Hematopoietic multipotent progenitor cell treated with erythropoietin and hydrocortisone succinate and interleukin-3 and kit ligand, for 4 days (in vitro differentiated cells): ENCODE data around the gene LNP1.
"Not testable (repeated sequence)": the region's sequence is repeated elsewhere in the genome, so short reads cannot be mapped to it uniquely, and the experiment has no call there.

Experiments used
- DNase-seq: peaks from one replicate; pipeline ENCODE4 v3.0.0-alpha.2; 2015

LNP1 gene, protein sequence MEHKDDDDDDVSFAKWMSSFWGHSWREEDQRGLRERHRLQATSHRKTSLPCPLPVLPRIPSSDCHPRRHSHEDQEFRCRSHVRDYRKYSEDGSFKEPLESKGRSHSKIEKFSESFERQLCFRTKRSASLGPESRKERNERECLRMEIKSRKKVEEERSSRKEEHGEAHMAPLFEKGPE

DNA sequence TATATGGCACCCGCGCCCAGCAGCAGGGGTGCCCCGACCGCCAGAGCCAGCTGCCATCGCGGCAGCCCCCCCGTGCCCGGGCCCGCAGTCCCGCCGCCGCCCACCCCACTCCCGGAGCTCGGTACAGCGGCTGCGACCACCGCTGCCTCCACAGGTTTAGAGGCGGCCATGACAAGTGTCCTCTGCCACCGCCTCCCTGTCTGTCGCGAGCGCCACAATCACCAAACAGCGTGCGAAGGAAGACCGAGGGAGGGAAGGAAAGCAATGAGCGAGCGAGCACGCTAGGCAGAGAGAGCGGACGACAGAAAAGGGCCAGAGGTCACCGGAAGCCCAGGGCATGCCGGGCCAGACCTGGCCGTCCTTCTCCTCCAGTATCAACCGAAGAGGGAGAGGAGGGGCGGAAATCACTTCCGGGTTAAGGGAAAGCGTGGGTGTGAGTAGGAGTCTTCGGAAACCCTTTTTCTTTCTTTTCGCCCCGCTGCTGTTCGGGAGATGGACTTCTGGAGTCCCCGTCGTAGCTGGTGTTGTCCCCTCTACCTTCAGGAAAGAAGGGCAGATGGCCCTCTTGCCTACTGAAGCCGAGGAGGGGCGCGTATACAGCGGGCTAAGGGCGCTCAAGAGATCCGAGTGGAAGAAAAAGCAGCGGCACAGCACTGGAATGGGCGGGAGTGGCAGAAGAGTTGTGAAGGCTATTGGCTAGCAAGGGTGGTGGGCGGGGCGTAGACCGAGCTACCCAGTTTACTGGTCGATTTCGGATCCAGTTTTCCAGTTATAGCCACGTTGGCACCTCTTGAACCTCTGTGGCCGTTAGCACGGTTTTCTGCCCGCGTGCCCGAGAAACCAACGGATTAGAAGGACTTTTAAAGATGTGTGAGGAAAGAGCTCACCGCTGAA is at the start of gene LNP1, which contains the start of gene TOMM70:
TSS of gene LNP1 (plus strand) at position 760 of the 894 bp plus-strand sequence. CDS start 28,191 bp downstream, outside the sequence.
TSS of gene TOMM70 (minus strand) at position 310 of the 894 bp plus-strand sequence. CDS start at position 170, 140 bp downstream.
- DNase-seq: peak; percentile 99

- not testable (repeated sequence) for DNase-seq
Measured at GRCh38 chr3:100351770-100352169, 49.6 kb upstream of the LNP1 start.

GRCh38 chr3:100352296-100353231 is 48.8 kb upstream of the LNP1 start:
- DNase-seq: no peak

DNA sequence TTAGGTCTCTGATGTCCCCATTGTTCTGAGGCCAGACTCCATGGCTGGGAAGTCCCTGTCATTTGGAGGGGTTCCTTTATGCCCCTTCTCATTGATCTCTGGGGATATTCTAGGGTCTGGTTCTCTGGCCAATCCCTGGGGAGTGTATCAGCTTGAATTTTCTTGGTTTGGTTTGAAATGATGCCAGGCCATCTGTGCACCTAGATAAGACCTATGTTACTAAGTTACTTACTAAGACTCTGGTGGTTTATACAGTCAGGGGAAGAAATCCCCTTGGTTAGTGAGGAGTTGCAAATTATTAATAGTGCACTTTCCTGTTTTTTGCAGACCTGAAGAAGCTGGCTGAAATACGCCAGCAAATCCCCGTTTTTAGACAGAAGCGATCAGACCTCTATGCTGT is 46.5 kb upstream of the LNP1 start:
- peak; percentile 89 for DNase-seq

DNA sequence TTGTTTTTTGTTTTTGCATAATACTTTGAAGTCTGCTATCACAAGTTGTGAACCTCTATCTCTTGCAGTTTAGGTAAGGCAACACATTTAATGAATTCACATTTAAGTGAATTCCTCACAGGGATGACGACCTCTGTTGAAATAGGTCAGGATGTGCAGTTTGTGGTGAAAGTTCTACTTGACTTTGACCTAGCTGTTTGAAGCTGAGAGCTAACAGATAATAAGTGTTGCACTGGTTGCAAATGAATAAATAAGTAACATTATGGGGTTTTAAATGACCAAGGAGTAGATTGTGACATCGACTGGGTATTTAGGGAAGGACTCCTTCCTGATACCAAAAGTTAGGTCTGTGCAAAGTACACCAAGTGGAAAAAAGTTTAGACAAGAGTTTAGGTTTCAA is 42.9 kb upstream of the LNP1 start:
- DNase-seq: no peak

- DNase-seq: no peak
Measured at GRCh38 chr3:100359035-100359434, 42.3 kb upstream of the LNP1 start.

DNA sequence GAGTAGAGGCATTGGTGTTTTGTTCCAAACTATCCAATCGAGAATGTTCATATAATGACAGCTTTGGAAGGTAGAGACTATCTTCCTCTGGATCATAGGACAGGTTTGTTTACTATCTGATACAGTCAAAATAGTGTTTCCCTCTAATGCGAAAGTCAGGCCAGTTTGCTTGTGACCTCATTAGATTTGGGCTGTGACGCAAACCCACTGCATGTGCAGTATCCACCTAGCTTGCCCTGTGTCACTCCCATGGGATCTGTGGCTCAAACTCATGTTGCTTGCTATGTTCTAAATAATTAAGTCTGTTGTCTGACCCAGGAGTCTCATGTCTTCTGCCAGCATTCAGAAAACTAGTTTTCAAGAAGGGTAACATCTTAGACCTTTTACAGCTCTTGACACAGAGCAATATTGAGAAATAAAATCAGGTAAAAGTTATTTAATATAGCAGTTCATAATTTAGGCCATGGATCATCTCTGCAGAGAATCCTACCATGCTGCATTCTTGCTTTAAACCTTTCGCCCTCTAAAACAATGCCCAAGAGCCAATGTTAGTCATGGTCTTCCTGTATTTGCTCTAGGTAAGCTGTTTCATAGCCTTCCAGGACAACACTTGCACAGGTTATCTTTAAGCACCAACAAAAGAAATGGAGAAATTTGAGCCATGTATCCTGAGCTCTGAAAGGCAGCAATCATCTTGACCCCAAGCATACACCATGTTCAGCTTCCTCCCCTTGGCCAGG is 40.4 kb upstream of the LNP1 start:
- no peak for DNase-seq

GRCh38 chr3:100361897-100362296 is 39.4 kb upstream of the LNP1 start:
- no peak for DNase-seq

- no peak for DNase-seq
Measured at GRCh38 chr3:100364421-100364820, 36.9 kb upstream of the LNP1 start.

- no peak for DNase-seq
Measured at GRCh38 chr3:100366424-100366823, 34.9 kb upstream of the LNP1 start.

- DNase-seq: no peak
Measured at GRCh38 chr3:100368441-100368840, 32.9 kb upstream of the LNP1 start.

DNA sequence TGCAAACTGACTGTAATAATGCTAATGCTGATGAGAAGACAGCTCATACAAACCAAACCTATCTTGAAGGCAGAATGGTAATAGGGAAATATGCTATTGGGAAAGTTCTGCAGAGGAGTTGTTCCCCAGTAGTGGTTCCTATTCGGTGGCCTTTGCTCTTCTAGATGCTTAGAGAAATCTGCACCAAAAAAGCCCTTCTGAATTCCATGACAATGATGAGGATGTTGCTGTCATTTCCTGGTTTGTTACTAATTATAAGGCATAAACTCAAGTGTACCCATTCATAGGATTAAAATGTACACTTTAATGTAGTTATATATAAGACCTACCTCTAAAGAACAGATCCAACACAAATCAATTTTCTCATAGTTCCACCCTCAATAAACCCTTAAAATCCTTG is 30.6 kb upstream of the LNP1 start:
- no peak for DNase-seq

- no peak for DNase-seq
Measured at GRCh38 chr3:100374521-100374920, 26.8 kb upstream of the LNP1 start.

GRCh38 chr3:100376301-100376700 is 25.0 kb upstream of the LNP1 start:
- DNase-seq: no peak

DNA sequence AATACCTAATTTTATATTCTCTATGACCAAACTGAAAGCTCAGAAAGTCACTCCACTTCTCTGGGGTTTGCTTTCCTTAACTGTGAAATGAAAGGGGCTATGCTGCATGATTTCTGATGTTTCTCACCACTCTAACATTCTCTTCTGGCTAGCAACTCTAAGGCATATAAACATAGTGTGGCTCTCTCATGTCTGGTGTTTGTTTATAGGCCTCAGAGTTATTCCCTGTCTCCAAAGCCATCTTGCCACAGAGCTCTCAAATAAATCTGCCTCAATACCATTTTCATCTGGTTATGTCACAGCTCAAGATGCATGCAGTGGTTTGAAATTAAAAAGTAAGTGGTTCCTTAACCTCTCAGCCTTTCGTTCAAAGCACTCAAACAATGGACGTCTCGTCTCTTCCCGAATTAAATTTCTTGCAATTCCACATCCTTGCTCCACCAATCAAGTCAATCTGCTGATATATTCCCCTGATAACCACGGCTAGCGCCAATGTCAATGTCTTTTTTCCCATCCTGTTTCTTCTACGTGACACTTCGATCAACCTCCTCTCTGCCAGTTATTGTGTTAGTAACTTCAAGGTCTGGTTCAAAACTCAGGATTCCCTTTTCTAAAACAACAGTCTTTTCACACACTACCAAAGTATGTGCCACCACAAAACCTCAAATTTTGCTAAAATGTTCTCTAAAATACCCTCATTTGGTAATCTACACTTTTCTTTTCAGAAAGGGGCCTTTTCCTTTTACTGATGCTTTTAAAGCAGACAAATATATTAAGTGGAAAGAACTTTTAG is 16.4 kb upstream of the LNP1 start:
- DNase-seq: no peak

- DNase-seq: no peak
Measured at GRCh38 chr3:100386437-100387074, 14.8 kb upstream of the LNP1 start.

GRCh38 chr3:100389025-100389424 is 12.3 kb upstream of the LNP1 start:
- DNase-seq: no peak

DNA sequence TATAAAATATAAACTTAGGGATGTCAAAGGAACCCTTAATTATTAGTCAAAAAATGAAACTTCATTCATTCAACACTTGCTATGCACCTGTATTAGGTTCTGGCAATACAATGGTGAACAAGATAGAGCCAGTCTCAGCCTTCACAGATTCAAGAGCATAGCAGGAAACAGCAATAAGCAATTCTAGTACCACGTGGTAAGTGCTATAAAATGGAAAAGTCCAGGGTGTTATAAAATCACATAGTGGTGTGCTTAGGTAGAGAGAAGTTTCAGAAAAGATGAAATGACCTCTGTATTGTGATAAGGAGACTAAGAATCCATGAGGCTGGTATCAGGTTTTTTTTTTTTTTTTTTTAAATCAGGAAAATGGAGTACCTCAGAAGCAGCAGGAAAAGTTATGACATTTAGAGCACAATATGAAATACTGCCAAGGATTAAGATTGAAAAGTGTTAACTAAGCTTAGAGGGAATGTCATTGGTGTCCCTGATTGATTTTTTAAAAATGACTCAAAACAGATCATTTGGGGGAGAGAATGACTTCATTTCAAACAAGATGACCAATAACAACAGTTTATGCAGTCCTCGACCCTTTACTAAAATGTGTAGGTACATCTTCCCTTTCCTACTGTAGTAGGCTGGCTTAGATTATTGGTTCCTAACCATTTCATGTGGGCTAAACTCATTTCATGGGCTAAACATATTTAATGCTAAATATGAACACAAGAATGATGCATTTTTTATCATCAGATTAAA is 5.5 kb upstream of the LNP1 start:
- no peak for DNase-seq

GRCh38 chr3:100396967-100397366 is 4.4 kb upstream of the LNP1 start:
- no peak for DNase-seq
